ENCODE results near the gene GPR31.

Gene GPR31

GRCh38 chr6:167151648-167152047 lies 6.1 kb downstream of the GPR31 start:
- no peak overlapping the region for H2AK5ac ChIP-seq (ENCODE audit: low read depth, low read length)
- no peak overlapping the region for H2BK120ac ChIP-seq (ENCODE audit: low read depth, low read length)
- peaks cover 6 to 8% of the 10 kb centered on the region in 2 donors for H3K4me1 ChIP-seq (ENCODE audit: control insufficient read depth in 2 of 2, insufficient read depth in 1 of 2, low read depth in 1 of 2, low read length in 2 of 2)
- H3K4me3 ChIP-seq (ENCODE audit: low read length in 2 of 2): no peak overlapping the region
- H3K9ac ChIP-seq (ENCODE audit: low read depth, low read length, poor library complexity): no peak overlapping the region
- H3K27ac ChIP-seq (replicated peaks; ENCODE audit: low read length): no peak overlapping the region
- WGBS, 2 donors (ENCODE audit: extremely low coverage in 2 of 2, insufficient read length in 2 of 2, insufficient replicate concordance in 1 of 2): no CpG with 5 or more reads among the region's 7 CpGs
- H3K4ac ChIP-seq (ENCODE audit: low read length): no peak overlapping the region
- no peak overlapping the region for H4K8ac ChIP-seq (ENCODE audit: low read depth, low read length)
- no peak overlapping the region for H2BK5ac ChIP-seq (ENCODE audit: low read length)
- H3K79me1 ChIP-seq (ENCODE audit: low read depth, low read length): no peaks in the 10 kb centered on the region
- H4K91ac ChIP-seq (ENCODE audit: low read depth, low read length, poor library complexity): no peak overlapping the region
- no peak overlapping the region for H3K4me2 ChIP-seq (ENCODE audit: insufficient read depth, low read length, poor library complexity, severe bottlenecking)
- H3K9me3 ChIP-seq (replicated peaks in 1 of 2; ENCODE audit: control insufficient read depth in 2 of 2, insufficient read depth in 1 of 2, low read depth in 1 of 2, low read length in 2 of 2): no peaks in the 10 kb centered on the region
- H3K36me3 ChIP-seq (replicated peaks in 1 of 2; ENCODE audit: control insufficient read depth in 2 of 2, insufficient read depth in 2 of 2, low read length in 2 of 2): no peaks in the 10 kb centered on the region
- peaks cover 0 to 19% (median 1%) of the 10 kb centered on the region in 3 experiments for H3K27me3 ChIP-seq (ENCODE audit: control insufficient read depth in 3 of 3, insufficient read depth in 3 of 3, low read depth in 1 of 3, low read length in 3 of 3)
- no peak overlapping the region for H3K18ac ChIP-seq (ENCODE audit: low read length)
- H3K14ac ChIP-seq (ENCODE audit: low read length): no peak overlapping the region
- no peak overlapping the region for H3K23ac ChIP-seq (ENCODE audit: low read depth, low read length, poor library complexity)
- H2BK12ac ChIP-seq (ENCODE audit: low read length): no peak overlapping the region
- DNase-seq (ENCODE audit: low spot score): no peak
- H2AFZ ChIP-seq (ENCODE audit: low read length): no peak overlapping the region
- no peak overlapping the region for H2BK15ac ChIP-seq (ENCODE audit: low read length)

DNA sequence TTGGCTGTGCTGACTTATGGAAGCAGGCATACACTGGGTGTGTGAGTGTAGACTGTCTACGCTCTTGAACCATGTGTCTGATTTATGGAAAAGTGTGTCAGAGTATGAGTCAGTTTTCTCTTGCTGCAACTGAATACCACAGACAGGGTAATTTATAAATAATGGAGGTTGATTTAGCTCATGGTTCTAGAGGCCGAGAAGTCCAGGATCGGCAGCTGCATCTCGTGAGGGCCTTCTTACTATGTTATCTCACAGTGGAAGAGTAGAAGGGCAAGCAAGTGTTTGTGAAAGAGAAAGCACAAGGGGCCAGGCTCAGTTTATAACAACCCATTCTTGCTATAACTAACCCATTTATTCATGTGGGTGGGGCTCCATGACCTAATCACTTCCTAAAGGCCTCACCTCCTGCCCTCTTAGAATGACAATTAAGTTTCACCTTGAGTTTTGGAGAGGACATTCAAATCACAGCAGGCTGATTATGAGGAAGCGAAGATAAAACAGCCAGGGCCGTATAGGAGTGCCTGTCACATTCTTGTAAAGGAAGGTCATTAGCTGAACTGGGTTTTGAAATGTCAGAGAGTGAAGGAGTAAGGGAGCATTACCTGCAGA lies 6.7 kb downstream of the GPR31 start:
- H3K4me2 ChIP-seq (ENCODE audit: insufficient read depth, low read length, poor library complexity, severe bottlenecking): no peak overlapping the region
- no peak overlapping the region for H2AK5ac ChIP-seq (ENCODE audit: low read depth, low read length)
- H2BK12ac ChIP-seq (ENCODE audit: low read length): no peak overlapping the region
- no peak overlapping the region for H2BK5ac ChIP-seq (ENCODE audit: low read length)
- no CpG with 5 or more reads among the region's 6 CpGs for WGBS, 2 donors (ENCODE audit: extremely low coverage in 2 of 2, insufficient read length in 2 of 2, insufficient replicate concordance in 1 of 2)
- H2AFZ ChIP-seq (ENCODE audit: low read length): no peak overlapping the region
- H3K23ac ChIP-seq (ENCODE audit: low read depth, low read length, poor library complexity): no peak overlapping the region
- no peaks in the 10 kb centered on the region for H3K79me1 ChIP-seq (ENCODE audit: low read depth, low read length)
- H3K9me3 ChIP-seq (replicated peaks in 1 of 2; ENCODE audit: control insufficient read depth in 2 of 2, insufficient read depth in 1 of 2, low read depth in 1 of 2, low read length in 2 of 2): no peaks in the 10 kb centered on the region
- H4K91ac ChIP-seq (ENCODE audit: low read depth, low read length, poor library complexity): no peak overlapping the region
- no peak for DNase-seq (ENCODE audit: low spot score)
- H4K8ac ChIP-seq (ENCODE audit: low read depth, low read length): no peak overlapping the region
- H2BK15ac ChIP-seq (ENCODE audit: low read length): no peak overlapping the region
- H3K4me1 ChIP-seq (ENCODE audit: control insufficient read depth in 2 of 2, insufficient read depth in 1 of 2, low read depth in 1 of 2, low read length in 2 of 2): peaks cover 6 to 9% of the 10 kb centered on the region in 2 donors
- H3K14ac ChIP-seq (ENCODE audit: low read length): no peak overlapping the region
- no peak overlapping the region for H3K9ac ChIP-seq (ENCODE audit: low read depth, low read length, poor library complexity)
- no peak overlapping the region for H3K4me3 ChIP-seq (ENCODE audit: low read length in 2 of 2)
- H3K27me3 ChIP-seq (ENCODE audit: control insufficient read depth in 3 of 3, insufficient read depth in 3 of 3, low read depth in 1 of 3, low read length in 3 of 3): peaks cover 0 to 22% (median 1%) of the 10 kb centered on the region in 3 experiments
- H3K36me3 ChIP-seq (replicated peaks in 1 of 2; ENCODE audit: control insufficient read depth in 2 of 2, insufficient read depth in 2 of 2, low read length in 2 of 2): no peaks in the 10 kb centered on the region
- no peak overlapping the region for H2BK120ac ChIP-seq (ENCODE audit: low read depth, low read length)
- no peak overlapping the region for H3K4ac ChIP-seq (ENCODE audit: low read length)
- no peak overlapping the region for H3K18ac ChIP-seq (ENCODE audit: low read length)
- no peak overlapping the region for H3K27ac ChIP-seq (replicated peaks; ENCODE audit: low read length)

GRCh38 chr6:167148997-167149396 lies 8.8 kb downstream of the GPR31 start:
- H2BK5ac ChIP-seq (ENCODE audit: low read length): no peak overlapping the region
- no peak overlapping the region for H2BK15ac ChIP-seq (ENCODE audit: low read length)
- no peak overlapping the region for H4K91ac ChIP-seq (ENCODE audit: low read depth, low read length, poor library complexity)
- no peak overlapping the region for H2AK5ac ChIP-seq (ENCODE audit: low read depth, low read length)
- no peak overlapping the region for H3K18ac ChIP-seq (ENCODE audit: low read length)
- DNase-seq (ENCODE audit: low spot score): no peak
- peaks cover 0 to 4% of the 10 kb centered on the region in 2 donors for H3K9me3 ChIP-seq (replicated peaks in 1 of 2; ENCODE audit: control insufficient read depth in 2 of 2, insufficient read depth in 1 of 2, low read depth in 1 of 2, low read length in 2 of 2)
- H3K9ac ChIP-seq (ENCODE audit: low read depth, low read length, poor library complexity): no peak overlapping the region
- H3K14ac ChIP-seq (ENCODE audit: low read length): no peak overlapping the region
- H3K4me2 ChIP-seq (ENCODE audit: insufficient read depth, low read length, poor library complexity, severe bottlenecking): no peak overlapping the region
- no peak overlapping the region for H3K4ac ChIP-seq (ENCODE audit: low read length)
- no peak overlapping the region for H3K27ac ChIP-seq (replicated peaks; ENCODE audit: low read length)
- no CpG with 5 or more reads among the region's 5 CpGs for WGBS, 2 donors (ENCODE audit: extremely low coverage in 2 of 2, insufficient read length in 2 of 2, insufficient replicate concordance in 1 of 2)
- H3K27me3 ChIP-seq (ENCODE audit: control insufficient read depth in 3 of 3, insufficient read depth in 3 of 3, low read depth in 1 of 3, low read length in 3 of 3): peaks cover 0 to 22% (median 1%) of the 10 kb centered on the region in 3 experiments
- H3K23ac ChIP-seq (ENCODE audit: low read depth, low read length, poor library complexity): no peak overlapping the region
- H3K4me1 ChIP-seq (ENCODE audit: control insufficient read depth in 2 of 2, insufficient read depth in 1 of 2, low read depth in 1 of 2, low read length in 2 of 2): peaks cover 6 to 9% of the 10 kb centered on the region in 2 donors
- no peak overlapping the region for H2BK12ac ChIP-seq (ENCODE audit: low read length)
- H2AFZ ChIP-seq (ENCODE audit: low read length): no peak overlapping the region
- no peak overlapping the region for H4K8ac ChIP-seq (ENCODE audit: low read depth, low read length)
- H3K79me1 ChIP-seq (ENCODE audit: low read depth, low read length): no peaks in the 10 kb centered on the region
- no peaks in the 10 kb centered on the region for H3K36me3 ChIP-seq (replicated peaks in 1 of 2; ENCODE audit: control insufficient read depth in 2 of 2, insufficient read depth in 2 of 2, low read length in 2 of 2)
- H3K4me3 ChIP-seq (ENCODE audit: low read length in 2 of 2): no peak overlapping the region
- H2BK120ac ChIP-seq (ENCODE audit: low read depth, low read length): no peak overlapping the region

GRCh38 chr6:167148021-167148420 lies 9.8 kb downstream of the GPR31 start:
- Histone ChIP-seq H4K8ac (ENCODE audit: low read depth, low read length) (no peak overlapping the region), H2BK12ac (ENCODE audit: low read length) (no peak overlapping the region)

More at GRCh38 chr6:167148021-167148420, 9.8 kb downstream of the GPR31 start:
- Histone ChIP-seq H2BK15ac (ENCODE audit: low read length) (no peak overlapping the region), H3K4me2 (ENCODE audit: insufficient read depth, low read length, poor library complexity, severe bottlenecking) (no peak overlapping the region), H3K27ac (replicated peaks; ENCODE audit: low read length) (no peak overlapping the region), H2AFZ (ENCODE audit: low read length) (no peak overlapping the region), H3K9me3 (replicated peaks in 1 of 2; ENCODE audit: control insufficient read depth in 2 of 2, insufficient read depth in 1 of 2, low read depth in 1 of 2, low read length in 2 of 2) (peaks cover 0 to 4% of the 10 kb centered on the region in 2 donors), H3K27me3 (ENCODE audit: control insufficient read depth in 3 of 3, insufficient read depth in 3 of 3, low read depth in 1 of 3, low read length in 3 of 3) (peaks cover 0 to 22% (median 1%) of the 10 kb centered on the region in 3 experiments), H4K91ac (ENCODE audit: low read depth, low read length, poor library complexity) (no peak overlapping the region), H3K18ac (ENCODE audit: low read length) (no peak overlapping the region), H3K23ac (ENCODE audit: low read depth, low read length, poor library complexity) (no peak overlapping the region), H3K36me3 (replicated peaks in 1 of 2; ENCODE audit: control insufficient read depth in 2 of 2, insufficient read depth in 2 of 2, low read length in 2 of 2) (no peaks in the 10 kb centered on the region), H2BK5ac (ENCODE audit: low read length) (no peak overlapping the region), H3K4me1 (ENCODE audit: control insufficient read depth in 2 of 2, insufficient read depth in 1 of 2, low read depth in 1 of 2, low read length in 2 of 2) (peaks cover 6 to 9% of the 10 kb centered on the region in 2 donors), H3K79me1 (ENCODE audit: low read depth, low read length) (no peaks in the 10 kb centered on the region), H3K14ac (ENCODE audit: low read length) (no peak overlapping the region), H3K4ac (ENCODE audit: low read length) (no peak overlapping the region), H3K4me3 (ENCODE audit: low read length in 2 of 2) (no peak overlapping the region), H3K9ac (ENCODE audit: low read depth, low read length, poor library complexity) (no peak overlapping the region), H2BK120ac (ENCODE audit: low read depth, low read length) (no peak overlapping the region), H2AK5ac (ENCODE audit: low read depth, low read length) (no peak overlapping the region)
- DNase-seq (ENCODE audit: low spot score): no peak
